Suppressor macrophage treated with lipopolysaccharide for 4 hours (primary cell): ENCODE data around the gene ACYP2.
A peak's percentile ranks its signal among the peaks of the same experiment; 100 is the strongest.
"Not testable (repeated sequence)": the region's sequence is repeated elsewhere in the genome, so short reads cannot be mapped to it uniquely, and the experiment has no call there.

Experiments used
- DNase-seq: peaks from one replicate; pipeline ENCODE4 v3.0.0-alpha.2; 2020

Gene ACYP2

DNA sequence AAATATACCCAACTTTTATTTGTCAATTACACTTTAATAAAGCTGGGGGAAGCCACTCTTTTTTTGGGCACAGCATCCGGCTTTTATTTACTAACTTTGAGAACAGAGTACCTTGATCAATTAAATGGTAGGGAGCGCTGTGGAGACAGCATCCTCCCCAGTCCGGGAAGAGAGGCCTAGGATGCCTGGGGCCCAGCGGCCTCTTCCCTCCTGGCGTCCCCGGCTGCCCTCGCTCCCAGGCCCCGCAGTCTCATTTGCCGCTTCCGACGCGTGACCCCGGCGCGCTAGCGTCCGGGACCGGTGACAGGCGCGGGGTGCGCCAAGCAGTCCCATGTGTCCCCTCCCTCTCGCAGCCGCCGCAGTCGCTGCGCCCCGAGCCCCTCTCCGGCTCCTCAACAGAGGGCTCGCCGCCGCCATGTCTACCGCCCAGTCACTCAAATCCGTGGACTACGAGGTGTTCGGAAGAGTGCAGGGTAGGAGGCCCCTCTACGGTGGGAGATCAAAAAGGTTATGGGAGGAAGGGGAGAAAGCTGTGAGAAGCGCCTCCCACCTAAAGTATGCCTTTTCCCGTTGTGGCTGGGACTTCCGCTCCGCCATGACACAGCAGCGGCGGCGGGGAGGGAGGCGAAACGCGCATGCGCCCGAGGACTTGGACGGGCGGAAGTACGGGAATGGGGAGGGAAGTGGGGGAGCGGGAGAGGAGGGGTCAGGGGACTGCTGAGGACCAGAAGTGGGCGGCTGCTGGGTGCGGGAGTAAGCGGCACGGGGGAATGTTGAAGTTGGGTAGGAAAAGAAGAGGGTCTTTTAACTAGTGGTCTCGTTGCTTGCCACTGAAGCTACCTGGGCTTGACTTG lies at the start of gene ACYP2:
TSS of gene ACYP2 (plus strand) at position 332 of the 854 bp plus-strand sequence.
- DNase-seq = peak; percentile 98

GRCh38 chr2:54065891-54066290 lies 49.5 kb upstream of the ACYP2 start:
- no peak for DNase-seq

DNA sequence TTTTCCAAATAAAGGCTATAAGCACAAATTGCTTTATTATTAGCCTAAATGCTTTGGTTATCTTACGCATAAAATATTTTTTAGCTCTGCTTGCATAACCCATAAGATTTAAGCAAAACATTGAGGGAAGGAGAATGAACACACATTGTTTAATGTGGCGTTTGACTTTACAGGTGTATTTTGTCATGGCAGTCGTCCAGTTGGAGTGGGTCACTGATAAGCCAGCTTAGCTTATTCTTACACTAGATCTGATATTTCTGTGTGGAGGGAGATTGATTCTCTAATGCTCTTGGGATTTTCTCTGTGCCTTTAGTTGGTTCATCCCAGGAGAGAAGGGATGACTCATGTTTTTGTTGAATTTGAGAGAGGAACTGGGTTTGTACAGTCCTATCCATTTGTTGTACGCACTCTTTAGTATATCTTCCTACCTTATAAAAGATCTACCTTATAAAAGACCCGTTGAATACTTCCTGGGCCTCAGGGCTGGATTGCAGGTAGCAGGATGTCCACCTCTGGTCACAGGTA lies 47.5 kb upstream of the ACYP2 start:
- DNase-seq = no peak

DNA sequence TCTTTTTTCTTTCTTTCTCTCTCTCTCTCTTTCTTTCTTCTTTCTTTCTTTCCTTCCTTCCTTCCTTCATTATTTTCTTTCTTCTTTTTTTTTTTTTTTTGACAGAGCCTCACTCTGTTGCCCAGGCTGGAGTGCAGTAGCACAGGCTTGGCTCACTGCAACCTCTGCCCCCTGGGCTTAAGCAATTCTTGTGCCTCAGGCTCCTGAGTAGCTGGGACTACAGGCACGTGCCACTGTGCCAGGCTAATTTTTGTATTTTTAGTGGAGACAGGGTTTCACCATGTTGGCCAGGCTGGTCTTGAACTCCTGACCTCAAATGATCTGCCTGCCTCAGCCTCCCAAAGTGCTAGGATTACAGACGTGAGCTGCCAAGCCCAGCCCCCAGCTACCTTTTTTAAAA lies 42.9 kb upstream of the ACYP2 start:
- not testable (repeated sequence) for DNase-seq

DNA sequence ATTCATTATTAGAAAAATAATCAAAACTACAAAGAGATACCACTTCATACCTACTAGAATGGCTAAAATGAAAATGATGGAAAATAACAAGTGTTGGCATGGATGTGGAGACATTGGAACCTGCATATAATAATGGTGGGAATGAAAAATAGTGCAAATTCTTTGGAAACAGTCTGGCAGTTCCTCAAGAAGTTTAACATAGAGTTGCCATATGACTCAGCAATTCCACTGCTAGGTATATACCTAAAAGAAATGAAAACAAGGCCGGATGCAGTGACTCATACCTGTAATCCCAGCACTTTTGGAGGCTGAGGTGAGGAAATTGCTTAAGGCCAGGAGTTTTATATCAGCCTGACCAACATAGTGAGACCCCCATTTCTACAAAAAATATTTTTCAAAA lies 41.6 kb upstream of the ACYP2 start:
- no peak for DNase-seq

GRCh38 chr2:54074606-54075341 lies 40.6 kb upstream of the ACYP2 start:
- DNase-seq = no peak

- DNase-seq = no peak
Measured at GRCh38 chr2:54076586-54076985, 38.8 kb upstream of the ACYP2 start.

- DNase-seq = peak; percentile 1
Measured at GRCh38 chr2:54077088-54077900, 38.1 kb upstream of the ACYP2 start.

DNA sequence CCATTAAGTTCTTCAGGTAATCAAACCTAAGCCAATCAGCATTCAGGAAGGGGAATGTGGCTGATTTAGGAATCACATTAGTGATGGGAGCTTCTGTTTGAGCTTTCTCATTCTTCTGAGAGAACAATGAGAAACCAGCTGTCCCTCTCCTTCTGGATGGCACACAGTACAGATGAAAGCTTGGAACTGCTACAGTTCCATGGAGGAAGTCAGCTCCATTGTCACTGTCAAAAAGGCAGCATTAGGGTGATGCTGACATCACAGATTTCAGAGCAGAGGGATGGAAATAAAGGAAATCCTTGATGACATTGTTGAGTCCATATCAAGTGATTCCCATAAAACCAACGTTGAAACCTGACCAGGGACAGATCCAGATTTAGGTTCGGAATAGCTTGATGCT lies 36.1 kb upstream of the ACYP2 start:
- no peak for DNase-seq

GRCh38 chr2:54081574-54081973 lies 33.8 kb upstream of the ACYP2 start:
- DNase-seq = no peak

GRCh38 chr2:54083021-54083420 lies 32.4 kb upstream of the ACYP2 start:
- no peak for DNase-seq

DNA sequence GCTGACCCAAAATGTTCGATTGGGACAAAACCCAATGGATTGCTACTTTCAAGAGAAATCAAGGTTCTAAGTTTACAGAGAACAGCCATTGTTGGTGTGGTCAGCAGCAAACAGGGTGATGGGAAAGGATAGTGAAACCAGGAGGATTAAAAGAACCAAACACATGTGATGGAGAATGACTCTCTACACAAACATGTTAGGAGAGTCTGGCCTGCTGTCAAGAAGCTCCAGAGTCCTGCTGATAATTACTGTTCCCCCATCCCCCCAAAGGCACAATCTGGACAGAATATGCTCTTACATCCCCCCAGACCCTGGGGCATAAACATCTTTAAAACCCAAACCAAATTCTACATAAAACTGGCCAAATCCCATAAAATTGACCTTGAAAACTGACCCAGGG lies 32.0 kb upstream of the ACYP2 start:
- no peak for DNase-seq

GRCh38 chr2:54084600-54084999 lies 30.8 kb upstream of the ACYP2 start:
- no peak for DNase-seq

DNA sequence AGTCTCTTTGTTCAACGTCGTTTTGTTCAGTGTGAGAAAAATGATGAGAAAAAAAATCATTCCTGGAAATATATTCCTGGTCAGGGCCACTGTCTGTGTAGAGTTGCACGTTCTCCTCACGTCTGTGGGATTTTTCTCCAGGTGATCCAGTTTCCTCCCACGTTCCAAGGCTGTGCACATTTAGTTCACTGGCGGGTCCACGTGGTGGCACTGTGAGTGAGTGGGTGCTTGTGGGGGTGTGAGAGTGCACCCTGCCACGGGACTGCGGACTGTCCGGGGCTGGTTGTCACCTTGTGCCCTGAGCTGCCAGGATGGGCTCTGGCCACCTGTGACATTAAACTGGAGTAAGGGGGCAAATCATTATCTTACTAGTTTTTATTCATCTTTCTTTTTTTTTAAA lies 30.3 kb upstream of the ACYP2 start:
- no peak for DNase-seq

DNA sequence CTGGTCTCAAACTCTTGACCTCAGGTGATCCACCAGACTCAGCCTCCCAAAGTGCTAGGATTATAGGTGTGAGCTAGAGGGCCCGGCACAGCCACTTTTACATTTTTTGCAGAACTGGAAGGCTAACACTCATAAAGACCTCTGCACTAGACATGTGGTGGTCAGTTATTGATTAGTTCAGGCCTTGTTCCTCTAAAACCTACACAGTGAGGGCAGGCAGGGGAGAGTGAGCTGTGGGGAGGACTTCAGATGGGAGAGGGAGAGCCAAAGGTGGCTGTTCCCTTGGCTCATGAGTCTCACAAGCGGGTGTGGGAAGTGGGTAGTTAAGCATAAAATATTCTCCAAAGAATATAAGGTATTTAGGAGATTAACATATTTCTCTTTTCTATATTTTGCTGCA lies 29.3 kb upstream of the ACYP2 start:
- no peak for DNase-seq

DNA sequence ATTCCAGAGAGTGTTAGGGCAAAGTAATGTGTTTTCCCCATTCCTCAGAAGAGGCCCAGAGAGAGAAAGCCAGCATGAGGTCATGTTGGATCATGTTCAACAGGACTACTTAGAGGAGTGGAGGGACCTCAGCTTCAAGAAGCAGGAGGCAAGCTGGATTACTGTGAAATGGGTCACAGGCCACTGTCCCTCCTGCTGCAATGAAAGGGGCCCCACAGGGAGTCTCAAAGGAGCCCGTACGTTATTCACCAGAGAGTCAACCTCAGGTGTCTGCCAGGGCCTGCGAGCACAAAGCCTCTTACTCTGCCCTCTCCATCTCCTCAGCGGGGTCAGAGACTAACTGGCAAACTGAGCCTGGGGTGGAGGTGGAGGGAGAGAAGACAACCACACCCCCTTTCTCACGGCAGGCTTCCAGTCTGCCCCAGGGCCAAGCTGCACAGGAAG lies 27.2 kb upstream of the ACYP2 start:
- DNase-seq = no peak

GRCh38 chr2:54088719-54089118 lies 26.7 kb upstream of the ACYP2 start:
- DNase-seq = no peak

DNA sequence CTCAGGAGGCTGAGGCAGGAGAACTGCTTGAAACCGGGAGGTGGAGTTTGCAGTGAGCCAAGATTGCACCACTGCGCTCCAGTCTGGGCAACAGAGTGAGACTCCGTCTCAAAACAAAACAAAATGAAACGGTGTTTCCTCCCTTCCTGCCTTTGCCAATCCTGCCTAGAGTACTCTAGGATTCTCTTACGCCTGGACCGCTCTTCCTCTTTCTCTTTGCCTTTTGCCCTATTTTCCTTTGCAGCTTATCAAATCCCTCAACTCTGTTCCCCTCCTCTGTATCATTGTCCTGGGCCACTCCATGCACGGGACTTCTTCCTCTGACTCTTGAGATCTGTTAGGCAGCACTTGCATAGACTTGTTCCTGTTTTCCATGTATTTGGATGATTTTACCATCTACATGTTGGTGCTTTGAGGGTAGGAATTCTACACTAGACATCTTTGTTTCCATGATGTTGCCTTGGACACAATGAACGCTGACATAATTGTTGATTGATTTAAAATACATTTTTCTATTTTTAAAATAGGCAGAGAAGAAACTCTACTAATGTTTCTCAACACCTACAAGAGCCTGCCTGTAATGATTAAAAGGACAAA lies 24.8 kb upstream of the ACYP2 start:
- no peak for DNase-seq

GRCh38 chr2:54092940-54093339 lies 22.5 kb upstream of the ACYP2 start:
- DNase-seq = no peak

DNA sequence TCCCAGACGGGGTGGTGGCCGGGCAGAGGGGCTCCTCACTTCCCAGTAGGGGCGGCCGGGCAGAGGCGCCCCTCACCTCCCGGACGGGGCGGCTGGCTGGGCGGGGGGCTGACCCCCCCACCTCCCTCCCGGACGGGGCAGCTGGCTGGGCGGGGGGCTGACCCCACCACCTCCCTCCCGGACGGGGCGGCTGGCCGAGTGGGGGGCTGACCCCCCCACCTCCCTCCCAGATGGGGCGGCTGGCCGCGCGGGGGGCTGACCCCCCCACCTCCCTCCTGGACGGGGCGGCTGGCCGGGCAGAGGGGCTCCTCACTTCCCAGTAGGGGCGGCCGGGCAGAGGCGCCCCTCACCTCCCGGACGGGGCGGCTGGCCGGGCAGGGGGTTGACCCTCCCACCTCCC lies 20.0 kb upstream of the ACYP2 start:
- DNase-seq = not testable (repeated sequence)

- DNase-seq = not testable (repeated sequence)
Measured at GRCh38 chr2:54096141-54096540, 19.3 kb upstream of the ACYP2 start.

DNA sequence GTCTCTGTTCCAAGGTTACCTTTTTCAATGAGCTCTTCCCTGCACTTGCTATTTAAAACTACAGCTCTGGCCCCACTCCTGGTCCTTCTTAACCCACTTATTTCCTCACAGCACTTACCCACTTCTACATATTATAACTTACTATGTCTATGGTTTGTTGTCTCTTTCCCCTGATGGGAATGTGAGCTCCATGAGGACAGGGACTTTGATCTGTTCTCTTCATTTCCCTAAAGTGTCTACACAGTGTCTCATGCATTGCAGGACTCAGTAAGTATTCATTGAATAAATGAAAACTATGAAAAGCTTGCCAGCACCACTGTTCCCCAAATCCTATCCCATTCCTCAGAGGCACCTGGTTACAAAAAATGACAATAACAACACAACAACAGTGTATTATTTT lies 18.3 kb upstream of the ACYP2 start:
- DNase-seq = no peak

GRCh38 chr2:54099370-54099769 lies 16.0 kb upstream of the ACYP2 start:
- no peak for DNase-seq
